Measurements from ENCODE around the gene GPI.

- TF ChIP-seq CTCF (IDR thresholded peaks at IDR 0.05; ENCODE audit: low read depth, low read length, poor library complexity, severe bottlenecking): no peak
- TF ChIP-seq EZH2phosphoT487 (IDR thresholded peaks at IDR 0.05; ENCODE audit: borderline replicate concordance, low read length): no peak
Observed at GRCh38 chr19:34332027-34332760, 32.8 kb upstream of the GPI start.

All from DOHH2 (cell line).